Endothelial cell (in vitro differentiated cells): ENCODE data around the gene SCG5. TPM values are rescaled to one million over a fixed set of nuclear protein-coding genes. Genes with fewer than 3 reads are reported as not detected.

Experiments
- DNase-seq: peaks from one replicate; pipeline ENCODE4 v3.0.0; 2021; ENCODE audit warnings: low spot score
- H3K27ac Mint-ChIP-seq: one replicate; pipeline ENCODE4 v1.8.0; 2021; ENCODE audit warnings: mixed read lengths, inconsistent platforms; ENCODE audit not compliant: unreplicated experiment
- H3K27me3 Mint-ChIP-seq: one replicate; pipeline ENCODE4 v1.8.0; 2021; ENCODE audit warnings: mild to moderate bottlenecking, moderate library complexity, mixed read lengths, inconsistent platforms; ENCODE audit not compliant: unreplicated experiment
- H3K36me3 Mint-ChIP-seq: one replicate; pipeline ENCODE4 v1.8.0; 2021; ENCODE audit warnings: mild to moderate bottlenecking, low read depth, mixed read lengths, inconsistent platforms; ENCODE audit not compliant: unreplicated experiment
- H3K4me1 Mint-ChIP-seq: one replicate; pipeline ENCODE4 v1.8.0; 2021; ENCODE audit warnings: mild to moderate bottlenecking, mixed read lengths, inconsistent platforms; ENCODE audit not compliant: unreplicated experiment
- H3K4me3 Mint-ChIP-seq: one replicate; pipeline ENCODE4 v1.8.0; 2021; ENCODE audit warnings: mild to moderate bottlenecking, mixed read lengths, inconsistent platforms; ENCODE audit not compliant: unreplicated experiment
- H3K9me3 Mint-ChIP-seq: one replicate; pipeline ENCODE4 v1.8.0; 2021; ENCODE audit warnings: mixed read lengths, inconsistent platforms; ENCODE audit not compliant: unreplicated experiment
- CTCF ChIP-seq: fragments of 200-600 bp; sonication (generic); IDR thresholded peaks from one replicate; pipeline ENCODE4 v1.5.0; 2021; ENCODE audit warnings: antibody characterized with exemption; ENCODE audit not compliant: unreplicated experiment
- total RNA-seq: library from RNA; stranded (reverse); fragmentation: NEBNext Ultra II Directional; extraction: Animal tissue kit (Norgen Biotek cat#: 25700); gene quantifications from one replicate; pipeline ENCODE4 v1.2.1, GENCODE V29; 2021; ENCODE audit not compliant: unreplicated experiment

SCG5 gene
- total RNA-seq, 1 donor from 2014 or later: 15.6 TPM

- no peak for DNase-seq
- no peaks in the 10 kb centered on the region for H3K36me3 Mint-ChIP-seq
- H3K27ac Mint-ChIP-seq: no peak overlapping the region
- no peaks in the 10 kb centered on the region for H3K4me1 Mint-ChIP-seq
- TF ChIP-seq CTCF: no peak
- H3K4me3 Mint-ChIP-seq: no peak overlapping the region
- peaks cover 2% of the 10 kb centered on the region for H3K27me3 Mint-ChIP-seq
- H3K9me3 Mint-ChIP-seq: no peaks in the 10 kb centered on the region
Observed at GRCh38 chr15:32739522-32740063, 98.1 kb downstream of the SCG5 start.

- no peak for DNase-seq
- TF ChIP-seq CTCF: no peak
Observed at GRCh38 chr15:32743411-32744140, 102.1 kb downstream of the SCG5 start.

GRCh38 chr15:32746116-32746857 is 104.8 kb downstream of the SCG5 start:
- no peak for DNase-seq
- H3K27me3 Mint-ChIP-seq: no peaks in the 10 kb centered on the region
- no peak overlapping the region for H3K27ac Mint-ChIP-seq
- H3K4me1 Mint-ChIP-seq: no peaks in the 10 kb centered on the region
- no peak overlapping the region for H3K4me3 Mint-ChIP-seq
- H3K9me3 Mint-ChIP-seq: no peaks in the 10 kb centered on the region
- no peaks in the 10 kb centered on the region for H3K36me3 Mint-ChIP-seq
- TF ChIP-seq CTCF: no peak

More at GRCh38 chr15:32743411-32744140, 102.1 kb downstream of the SCG5 start:
- Mint-ChIP-seq H3K9me3 (no peaks in the 10 kb centered on the region), H3K27me3 (no peaks in the 10 kb centered on the region), H3K27ac (no peak overlapping the region), H3K4me3 (no peak overlapping the region), H3K36me3 (no peaks in the 10 kb centered on the region), H3K4me1 (no peaks in the 10 kb centered on the region)

Other genes starting within 250 kb of the SCG5 start
- gene GOLGA8K, start 238.4 kb upstream of the SCG5 start, total RNA-seq: 0.31 TPM
- gene GOLGA8O, start 186.1 kb upstream of the SCG5 start, total RNA-seq: 0.46 TPM
- 2.3 TPM for gene GOLGA8N, start 48.3 kb upstream of the SCG5 start, total RNA-seq
- gene ARHGAP11A, start 26.2 kb upstream of the SCG5 start, total RNA-seq: 19.7 TPM
- 0.44 TPM for gene GREM1, start 76.3 kb downstream of the SCG5 start, total RNA-seq